ENCODE measurements around the gene TNFAIP8L2. TPM values are rescaled to one million over a fixed set of nuclear protein-coding genes. Genes with fewer than 3 reads are reported as not detected.

The TNFAIP8L2 gene
- polyA plus RNA-seq, 1 donor from 2014 or later = not detected

GRCh38 chr1:151166505-151166956 is 10.1 kb downstream of the TNFAIP8L2 start:
- Histone ChIP-seq H3F3A (ENCODE audit: insufficient read depth, low read length, poor library complexity, severe bottlenecking) (peaks cover 3% of the 10 kb centered on the region), H3K9ac (ENCODE audit: low read length) (peak overlapping the region; percentile 83), H3K4me3 (ENCODE audit: low read length) (peak overlapping the region; percentile 88), H3K4me2 (ENCODE audit: low read length) (peak overlapping the region; percentile 76), H3K36me3 (ENCODE audit: insufficient read depth, low read length) (no peaks in the 10 kb centered on the region), H3K27ac (ENCODE audit: low read length) (peak overlapping the region; percentile 89), H2AFZ (ENCODE audit: low read depth, low read length) (peak overlapping the region; percentile 90), H3K9me2 (ENCODE audit: insufficient read depth, low read length) (no peaks in the 10 kb centered on the region), H3K9me3 (ENCODE audit: low read length) (no peaks in the 10 kb centered on the region), H4K20me1 (ENCODE audit: insufficient read depth) (no peaks in the 10 kb centered on the region), H3K27me3 (ENCODE audit: insufficient read depth, low read depth, low read length) (no peaks in the 10 kb centered on the region), H3K79me2 (replicated peaks; ENCODE audit: insufficient read depth, low read length) (peaks cover 20% of the 10 kb centered on the region)
- TF ChIP-seq TAF1 (IDR thresholded peaks at IDR 0.05; ENCODE audit: low read depth) (no peak), REST (IDR thresholded peaks at IDR 0.05; ENCODE audit: borderline replicate concordance) (no peak), RAD21 (conservative IDR thresholded peaks at IDR 0.05) (no peak), EZH2 (IDR thresholded peaks at IDR 0.05; ENCODE audit: borderline replicate concordance, insufficient read depth, low read length, poor library complexity, severe bottlenecking) (no peak), SMC3 (conservative IDR thresholded peaks at IDR 0.05; ENCODE audit: poor library complexity) (no peak), MXI1 (conservative IDR thresholded peaks at IDR 0.05; ENCODE audit: poor library complexity, severe bottlenecking) (no peak), POLR2AphosphoS5 (IDR thresholded peaks at IDR 0.05) (no peak), CTCF (IDR thresholded peaks at IDR 0.05; ENCODE audit: poor library complexity, severe bottlenecking) (no peak), EP300 (conservative IDR thresholded peaks at IDR 0.05; ENCODE audit: poor library complexity, severe bottlenecking) (no peak)

DNA sequence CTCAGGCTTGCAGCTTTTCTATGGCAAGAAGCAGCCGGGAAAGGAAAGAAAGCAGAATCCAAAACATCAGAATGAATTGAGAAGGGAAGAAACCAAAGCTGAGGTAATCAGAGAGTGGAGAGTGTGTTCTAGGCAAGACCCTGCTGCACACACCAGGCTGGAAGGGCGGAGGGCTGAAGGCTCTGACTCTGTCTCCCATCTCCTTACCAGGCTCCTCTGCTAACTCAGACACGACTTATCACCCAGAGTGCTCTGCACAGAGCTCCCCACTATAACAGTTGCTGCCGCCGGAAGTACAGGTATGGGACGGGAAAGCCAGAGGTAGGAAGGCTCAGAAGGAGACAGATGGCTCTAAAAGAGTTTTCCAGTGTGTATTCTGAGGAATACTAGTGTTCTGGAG is 10.7 kb downstream of the TNFAIP8L2 start:
- H3K4me2 ChIP-seq (ENCODE audit: low read length) = peak overlapping the region; percentile 76
- no peak for TF ChIP-seq EP300 (conservative IDR thresholded peaks at IDR 0.05; ENCODE audit: poor library complexity, severe bottlenecking)
- TF ChIP-seq TAF1 (IDR thresholded peaks at IDR 0.05; ENCODE audit: low read depth) = no peak
- TF ChIP-seq EZH2 (IDR thresholded peaks at IDR 0.05; ENCODE audit: borderline replicate concordance, insufficient read depth, low read length, poor library complexity, severe bottlenecking) = no peak
- TF ChIP-seq MXI1 (conservative IDR thresholded peaks at IDR 0.05; ENCODE audit: poor library complexity, severe bottlenecking) = no peak
- no peak for TF ChIP-seq SMC3 (conservative IDR thresholded peaks at IDR 0.05; ENCODE audit: poor library complexity)
- no peak for TF ChIP-seq REST (IDR thresholded peaks at IDR 0.05; ENCODE audit: borderline replicate concordance)
- H3K4me3 ChIP-seq (ENCODE audit: low read length) = peak overlapping the region; percentile 88
- no peak overlapping the region for H2AFZ ChIP-seq (ENCODE audit: low read depth, low read length)
- no peaks in the 10 kb centered on the region for H3K9me2 ChIP-seq (ENCODE audit: insufficient read depth, low read length)
- H3K27me3 ChIP-seq (ENCODE audit: insufficient read depth, low read depth, low read length) = no peaks in the 10 kb centered on the region
- no peaks in the 10 kb centered on the region for H4K20me1 ChIP-seq (ENCODE audit: insufficient read depth)
- H3F3A ChIP-seq (ENCODE audit: insufficient read depth, low read length, poor library complexity, severe bottlenecking) = peaks cover 3% of the 10 kb centered on the region
- H3K79me2 ChIP-seq (replicated peaks; ENCODE audit: insufficient read depth, low read length) = peaks cover 20% of the 10 kb centered on the region
- H3K9ac ChIP-seq (ENCODE audit: low read length) = peak overlapping the region; percentile 83
- no peaks in the 10 kb centered on the region for H3K9me3 ChIP-seq (ENCODE audit: low read length)
- H3K27ac ChIP-seq (ENCODE audit: low read length) = no peak overlapping the region
- H3K36me3 ChIP-seq (ENCODE audit: insufficient read depth, low read length) = no peaks in the 10 kb centered on the region

All from neural cell (in vitro differentiated cells).